ENCODE data around the gene ZNF280A.

ZNF280A gene

GRCh38 chr22:22520020-22520656, at the start of gene ZNF280A:
TSS of gene ZNF280A (minus strand) at chr22:22520270. CDS start at chr22:22515630, 4,640 bp downstream.
- DNase-seq: no peak

- DNase-seq: no peak
Measured at GRCh38 chr22:22569218-22569617, 49.1 kb upstream of the ZNF280A start.

GRCh38 chr22:22565981-22566380, 45.9 kb upstream of the ZNF280A start:
- DNase-seq: no peak

- DNase-seq: no peak
Measured at GRCh38 chr22:22558972-22559603, 39.0 kb upstream of the ZNF280A start, which contains the start of gene PRAME. TSS of gene PRAME (minus strand) at chr22:22559265. CDS start at chr22:22556832, 2,433 bp downstream.

- DNase-seq: no peak
Measured at GRCh38 chr22:22558071-22558971, 38.3 kb upstream of the ZNF280A start.

GRCh38 chr22:22556995-22557925, 37.2 kb upstream of the ZNF280A start:
- no peak for DNase-seq

GRCh38 chr22:22556578-22556977, 36.5 kb upstream of the ZNF280A start:
- no peak for DNase-seq

- no peak for DNase-seq
Measured at GRCh38 chr22:22555596-22555995, 35.5 kb upstream of the ZNF280A start.

GRCh38 chr22:22554587-22555284, 34.7 kb upstream of the ZNF280A start:
- DNase-seq: no peak

GRCh38 chr22:22553735-22554586, 33.9 kb upstream of the ZNF280A start:
- no peak for DNase-seq

- no peak for DNase-seq
Measured at GRCh38 chr22:22553141-22553540, 33.1 kb upstream of the ZNF280A start.

GRCh38 chr22:22552630-22553029, 32.6 kb upstream of the ZNF280A start:
- DNase-seq: no peak

GRCh38 chr22:22550789-22551434, 30.8 kb upstream of the ZNF280A start:
- no peak for DNase-seq

GRCh38 chr22:22548910-22549309, 28.8 kb upstream of the ZNF280A start:
- DNase-seq: no peak

GRCh38 chr22:22548317-22548716, 28.2 kb upstream of the ZNF280A start:
- no peak for DNase-seq

GRCh38 chr22:22547692-22548300, 27.7 kb upstream of the ZNF280A start:
- no peak for DNase-seq

- no peak for DNase-seq
Measured at GRCh38 chr22:22547226-22547625, 27.2 kb upstream of the ZNF280A start.

- DNase-seq: no peak
Measured at GRCh38 chr22:22546490-22546889, 26.4 kb upstream of the ZNF280A start.

GRCh38 chr22:22545084-22545483, 25.0 kb upstream of the ZNF280A start:
- no peak for DNase-seq
